ENCODE data around the gene RTKN2.

RTKN2 gene

DNA sequence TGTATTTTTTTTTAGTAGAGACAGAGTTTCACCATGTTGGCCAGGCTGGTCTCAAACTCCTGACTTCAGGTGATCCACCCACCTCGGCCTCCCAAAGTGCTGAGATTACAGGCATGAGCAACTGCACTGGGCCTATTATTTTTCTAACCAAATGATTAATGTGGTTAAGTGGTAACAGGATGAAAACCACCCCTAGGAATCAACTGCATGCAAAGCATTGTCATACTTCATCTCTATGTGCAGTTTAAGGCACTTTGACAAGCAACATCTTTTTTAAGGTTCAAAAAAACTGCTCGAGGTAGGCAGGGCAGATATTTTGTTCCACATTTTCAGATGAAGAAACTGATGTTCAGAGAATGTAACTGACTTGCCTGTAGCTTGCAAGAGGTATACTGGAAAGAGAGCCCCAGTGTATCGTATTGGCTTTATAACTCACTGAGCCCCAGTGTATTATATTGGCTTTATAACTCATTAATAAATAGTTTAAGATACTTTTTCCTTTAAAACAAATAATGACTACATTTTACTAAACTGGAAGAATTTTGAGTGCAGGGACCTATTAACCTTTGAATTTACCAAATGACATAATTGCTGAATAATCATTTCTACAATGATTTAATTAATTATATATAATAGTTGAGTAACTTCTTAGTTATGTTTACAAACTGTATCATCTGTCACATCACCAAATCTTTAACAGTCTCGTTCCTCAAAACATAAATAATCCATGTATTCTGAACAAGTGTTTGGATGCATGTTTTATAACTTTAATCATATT, 38.1 kb downstream of the RTKN2 start:
- no peak overlapping the region for H3K27ac ChIP-seq (ENCODE audit: low read depth, low read length)
- no peaks in the 10 kb centered on the region; the same call in 1 of the 2 replicates for H3K36me3 ChIP-seq (ENCODE audit: control insufficient read depth, insufficient read depth, low read length)
- H3K27me3 ChIP-seq (ENCODE audit: control insufficient read depth, insufficient read depth, low read length): no peaks in the 10 kb centered on the region
- H3K4me3 ChIP-seq (ENCODE audit: low read depth, low read length): no peak overlapping the region
- no peaks in the 10 kb centered on the region for H3K9me3 ChIP-seq (ENCODE audit: control insufficient read depth, insufficient read depth, low read depth, low read length)
- H3K4me1 ChIP-seq (ENCODE audit: control insufficient read depth, insufficient read depth, low read length): no peaks in the 10 kb centered on the region
- H3K9ac ChIP-seq (ENCODE audit: low read length): no peak overlapping the region

DNA sequence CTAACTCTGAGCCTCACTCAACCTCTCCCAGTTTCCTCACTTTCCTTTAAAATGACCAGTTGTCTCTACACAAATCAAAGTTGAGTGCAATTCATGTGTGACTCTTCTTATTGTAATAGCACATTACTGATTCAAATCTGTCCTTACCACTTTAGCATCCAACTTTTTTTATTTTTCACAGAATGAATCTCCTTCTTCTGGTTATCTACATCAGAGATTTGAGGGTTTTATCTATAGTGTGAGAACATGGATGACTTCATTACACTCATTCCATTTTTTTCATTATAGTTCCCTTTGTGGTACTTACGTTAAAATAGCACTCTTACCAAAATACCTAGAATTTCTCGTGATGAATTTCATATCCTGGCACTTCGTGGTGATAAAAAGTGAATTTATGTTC, 43.3 kb downstream of the RTKN2 start:
- Histone ChIP-seq H3K9me3 (ENCODE audit: control insufficient read depth, insufficient read depth, low read depth, low read length) (no peaks in the 10 kb centered on the region), H3K4me1 (ENCODE audit: control insufficient read depth, insufficient read depth, low read length) (no peaks in the 10 kb centered on the region; the same call in 1 of the 2 replicates), H3K27ac (ENCODE audit: low read depth, low read length) (no peak overlapping the region), H3K9ac (ENCODE audit: low read length) (no peak overlapping the region), H3K36me3 (ENCODE audit: control insufficient read depth, insufficient read depth, low read length) (no peaks in the 10 kb centered on the region; the same call in 1 of the 2 replicates), H3K4me3 (ENCODE audit: low read depth, low read length) (no peak overlapping the region), H3K27me3 (ENCODE audit: control insufficient read depth, insufficient read depth, low read length) (no peaks in the 10 kb centered on the region)

GRCh38 chr10:62224606-62225005, 44.0 kb downstream of the RTKN2 start:
- no peaks in the 10 kb centered on the region; the same call in 1 of the 2 replicates for H3K36me3 ChIP-seq (ENCODE audit: control insufficient read depth, insufficient read depth, low read length)
- 0 out of 2 replicates have a peak overlapping the region, but pooled peaks have one; percentile 30 for H3K27ac ChIP-seq (ENCODE audit: low read depth, low read length)
- no peaks in the 10 kb centered on the region; the same call in 1 of the 2 replicates for H3K4me1 ChIP-seq (ENCODE audit: control insufficient read depth, insufficient read depth, low read length)
- H3K9me3 ChIP-seq (ENCODE audit: control insufficient read depth, insufficient read depth, low read depth, low read length): no peaks in the 10 kb centered on the region
- no peak overlapping the region for H3K4me3 ChIP-seq (ENCODE audit: low read depth, low read length)
- H3K9ac ChIP-seq (ENCODE audit: low read length): no peak overlapping the region
- H3K27me3 ChIP-seq (ENCODE audit: control insufficient read depth, insufficient read depth, low read length): no peaks in the 10 kb centered on the region

- no peak overlapping the region for H3K9ac ChIP-seq (ENCODE audit: low read length)
Observed at GRCh38 chr10:62217683-62218082, 51.0 kb downstream of the RTKN2 start.

DNA sequence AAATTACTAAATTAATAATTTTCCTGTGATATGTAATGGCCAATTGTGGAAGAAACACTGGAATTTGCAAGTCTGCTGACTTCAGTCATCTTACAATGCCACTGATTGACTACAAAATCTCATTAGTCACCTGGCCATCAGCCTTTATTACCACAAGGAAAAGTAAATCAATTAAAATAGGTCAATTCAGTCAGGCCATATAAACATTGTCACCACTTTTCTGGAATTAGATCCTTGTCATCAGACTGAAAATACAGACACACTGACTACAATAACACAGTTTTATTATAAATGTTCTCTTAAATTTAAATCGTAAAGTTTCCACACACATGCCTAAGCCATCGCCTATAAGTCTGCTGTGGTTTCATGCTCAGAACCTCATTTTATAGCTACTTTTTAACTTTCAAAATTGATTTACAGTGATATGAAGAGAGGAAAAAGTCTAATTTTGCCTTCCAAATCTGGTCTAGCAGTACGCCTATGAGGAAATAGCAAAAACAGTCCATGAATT, 54.2 kb downstream of the RTKN2 start:
- H3K4me3 ChIP-seq (ENCODE audit: low read depth, low read length): no peak overlapping the region
- H3K27ac ChIP-seq (ENCODE audit: low read depth, low read length): no peak overlapping the region
- no peaks in the 10 kb centered on the region for H3K27me3 ChIP-seq (ENCODE audit: control insufficient read depth, insufficient read depth, low read length)
- H3K4me1 ChIP-seq (ENCODE audit: control insufficient read depth, insufficient read depth, low read length): no peaks in the 10 kb centered on the region
- no peak overlapping the region for H3K9ac ChIP-seq (ENCODE audit: low read length)
- H3K36me3 ChIP-seq (ENCODE audit: control insufficient read depth, insufficient read depth, low read length): no peaks in the 10 kb centered on the region
- H3K9me3 ChIP-seq (ENCODE audit: control insufficient read depth, insufficient read depth, low read depth, low read length): no peaks in the 10 kb centered on the region

More at GRCh38 chr10:62217683-62218082, 51.0 kb downstream of the RTKN2 start:
- Histone ChIP-seq H3K9me3 (ENCODE audit: control insufficient read depth, insufficient read depth, low read depth, low read length) (no peaks in the 10 kb centered on the region), H3K4me1 (ENCODE audit: control insufficient read depth, insufficient read depth, low read length) (no peaks in the 10 kb centered on the region), H3K36me3 (ENCODE audit: control insufficient read depth, insufficient read depth, low read length) (no peaks in the 10 kb centered on the region), H3K4me3 (ENCODE audit: low read depth, low read length) (no peak overlapping the region), H3K27me3 (ENCODE audit: control insufficient read depth, insufficient read depth, low read length) (no peaks in the 10 kb centered on the region), H3K27ac (ENCODE audit: low read depth, low read length) (no peak overlapping the region)

DNA sequence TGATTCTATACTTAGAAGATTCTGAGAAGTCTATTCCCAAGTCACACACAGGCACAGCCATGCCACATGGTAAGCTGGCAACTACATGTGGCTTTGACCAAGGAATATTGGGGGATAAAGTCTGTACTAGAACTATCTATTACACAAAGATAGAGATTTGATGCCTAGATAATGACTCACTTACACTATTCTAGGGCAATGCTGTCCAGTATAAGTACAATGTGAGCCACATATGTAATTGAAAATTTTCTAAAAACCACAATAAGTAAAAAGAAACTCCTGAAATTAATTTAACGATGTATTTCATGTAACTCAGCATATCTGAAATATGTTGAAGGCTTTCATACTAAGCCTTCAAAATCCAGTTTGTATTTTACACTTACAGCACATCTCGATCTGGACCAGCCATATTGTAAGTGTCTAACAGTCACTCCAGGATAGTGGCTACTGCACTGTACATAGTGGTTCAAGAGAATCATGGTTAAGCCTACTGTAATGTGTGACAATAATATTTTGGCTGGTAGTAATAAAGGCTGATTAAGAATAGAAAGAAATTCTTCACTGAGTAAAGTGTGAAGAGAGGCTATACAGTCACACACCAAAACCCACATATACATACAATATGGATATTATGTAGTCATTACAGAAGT, 62.8 kb downstream of the RTKN2 start:
- Histone ChIP-seq H3K27me3 (ENCODE audit: control insufficient read depth, insufficient read depth, low read length) (no peaks in the 10 kb centered on the region), H3K36me3 (ENCODE audit: control insufficient read depth, insufficient read depth, low read length) (0 out of 2 replicates have a peak, but pooled peaks cover 7% of the 10 kb centered on the region), H3K27ac (ENCODE audit: low read depth, low read length) (no peak overlapping the region), H3K9ac (ENCODE audit: low read length) (no peak overlapping the region), H3K4me1 (ENCODE audit: control insufficient read depth, insufficient read depth, low read length) (no peaks in the 10 kb centered on the region), H3K9me3 (ENCODE audit: control insufficient read depth, insufficient read depth, low read depth, low read length) (no peaks in the 10 kb centered on the region), H3K4me3 (ENCODE audit: low read depth, low read length) (no peak overlapping the region)

GRCh38 chr10:62199584-62199983, 69.1 kb downstream of the RTKN2 start:
- Histone ChIP-seq H3K27me3 (ENCODE audit: control insufficient read depth, insufficient read depth, low read length) (no peaks in the 10 kb centered on the region), H3K4me3 (ENCODE audit: low read depth, low read length) (no peak overlapping the region), H3K9me3 (ENCODE audit: control insufficient read depth, insufficient read depth, low read depth, low read length) (no peaks in the 10 kb centered on the region), H3K4me1 (ENCODE audit: control insufficient read depth, insufficient read depth, low read length) (no peaks in the 10 kb centered on the region), H3K27ac (ENCODE audit: low read depth, low read length) (no peak overlapping the region), H3K36me3 (ENCODE audit: control insufficient read depth, insufficient read depth, low read length) (peaks cover 30% of the 10 kb centered on the region), H3K9ac (ENCODE audit: low read length) (no peak overlapping the region)

- no peak overlapping the region for H3K4me3 ChIP-seq (ENCODE audit: low read depth, low read length)
- H3K4me1 ChIP-seq (ENCODE audit: control insufficient read depth, insufficient read depth, low read length): no peaks in the 10 kb centered on the region
- H3K27me3 ChIP-seq (ENCODE audit: control insufficient read depth, insufficient read depth, low read length): no peaks in the 10 kb centered on the region
- peaks cover 25% of the 10 kb centered on the region for H3K36me3 ChIP-seq (ENCODE audit: control insufficient read depth, insufficient read depth, low read length)
- no peaks in the 10 kb centered on the region for H3K9me3 ChIP-seq (ENCODE audit: control insufficient read depth, insufficient read depth, low read depth, low read length)
- H3K9ac ChIP-seq (ENCODE audit: low read length): no peak overlapping the region
- no peak overlapping the region for H3K27ac ChIP-seq (ENCODE audit: low read depth, low read length)
Observed at GRCh38 chr10:62196528-62196927, 72.1 kb downstream of the RTKN2 start.

DNA sequence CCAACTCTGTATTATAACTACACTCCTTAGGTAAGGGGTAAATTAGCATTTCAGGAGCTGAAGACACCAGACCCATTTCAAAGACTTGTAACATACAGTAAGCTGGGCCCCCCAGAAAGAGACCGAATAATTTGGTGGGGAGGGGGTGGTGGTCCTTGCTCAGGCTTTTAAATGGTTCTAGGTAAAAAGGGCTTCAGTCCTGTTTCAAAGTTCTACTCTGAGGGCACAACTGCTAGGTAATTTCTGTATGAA, 73.0 kb downstream of the RTKN2 start:
- no peaks in the 10 kb centered on the region for H3K4me1 ChIP-seq (ENCODE audit: control insufficient read depth, insufficient read depth, low read length)
- H3K4me3 ChIP-seq (ENCODE audit: low read depth, low read length): no peak overlapping the region
- peaks cover 25% of the 10 kb centered on the region for H3K36me3 ChIP-seq (ENCODE audit: control insufficient read depth, insufficient read depth, low read length)
- H3K27ac ChIP-seq (ENCODE audit: low read depth, low read length): no peak overlapping the region
- no peaks in the 10 kb centered on the region for H3K27me3 ChIP-seq (ENCODE audit: control insufficient read depth, insufficient read depth, low read length)
- no peaks in the 10 kb centered on the region for H3K9me3 ChIP-seq (ENCODE audit: control insufficient read depth, insufficient read depth, low read depth, low read length)
- no peak overlapping the region for H3K9ac ChIP-seq (ENCODE audit: low read length)

GRCh38 chr10:62194924-62195674, 73.5 kb downstream of the RTKN2 start:
- Histone ChIP-seq H3K36me3 (ENCODE audit: control insufficient read depth, insufficient read depth, low read length) (peaks cover 25% of the 10 kb centered on the region), H3K27ac (ENCODE audit: low read depth, low read length) (no peak overlapping the region), H3K9ac (ENCODE audit: low read length) (no peak overlapping the region), H3K4me3 (ENCODE audit: low read depth, low read length) (no peak overlapping the region), H3K4me1 (ENCODE audit: control insufficient read depth, insufficient read depth, low read length) (no peaks in the 10 kb centered on the region), H3K9me3 (ENCODE audit: control insufficient read depth, insufficient read depth, low read depth, low read length) (no peaks in the 10 kb centered on the region), H3K27me3 (ENCODE audit: control insufficient read depth, insufficient read depth, low read length) (no peaks in the 10 kb centered on the region)

- no peak overlapping the region for H3K27ac ChIP-seq (ENCODE audit: low read depth, low read length)
- H3K36me3 ChIP-seq (ENCODE audit: control insufficient read depth, insufficient read depth, low read length): peaks cover 16% of the 10 kb centered on the region
- no peak overlapping the region for H3K9ac ChIP-seq (ENCODE audit: low read length)
- no peak overlapping the region for H3K4me3 ChIP-seq (ENCODE audit: low read depth, low read length)
- no peaks in the 10 kb centered on the region for H3K4me1 ChIP-seq (ENCODE audit: control insufficient read depth, insufficient read depth, low read length)
- no peaks in the 10 kb centered on the region for H3K27me3 ChIP-seq (ENCODE audit: control insufficient read depth, insufficient read depth, low read length)
- H3K9me3 ChIP-seq (ENCODE audit: control insufficient read depth, insufficient read depth, low read depth, low read length): no peaks in the 10 kb centered on the region
Observed at GRCh38 chr10:62193479-62193878, 75.2 kb downstream of the RTKN2 start.

Data from HUES6 (cell line).